ENCODE measurements around the gene VIL1.

Gene VIL1

GRCh38 chr2:218446547-218446946, 27.6 kb downstream of the VIL1 start:
- DNase-seq = no peak

DNA sequence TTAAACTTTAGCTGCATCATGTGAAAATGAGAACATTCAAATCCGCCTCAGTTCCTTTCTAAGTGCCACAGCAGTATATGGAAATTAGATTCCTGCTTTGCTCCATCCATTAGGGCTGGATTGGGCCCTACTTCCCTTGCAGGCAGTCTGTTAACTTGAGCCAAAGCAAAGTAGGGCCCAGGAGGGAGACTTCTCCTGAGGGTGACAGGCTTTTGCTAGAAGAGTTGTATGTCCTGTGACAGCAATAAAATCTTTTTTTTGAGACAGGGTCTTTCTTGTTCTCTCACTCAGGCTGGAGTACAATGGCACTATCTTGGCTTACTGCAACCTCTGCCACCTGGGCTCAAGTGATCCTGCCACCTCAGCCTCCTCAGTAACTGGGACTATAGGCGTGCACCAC, 28.1 kb downstream of the VIL1 start:
- DNase-seq = no peak

DNA sequence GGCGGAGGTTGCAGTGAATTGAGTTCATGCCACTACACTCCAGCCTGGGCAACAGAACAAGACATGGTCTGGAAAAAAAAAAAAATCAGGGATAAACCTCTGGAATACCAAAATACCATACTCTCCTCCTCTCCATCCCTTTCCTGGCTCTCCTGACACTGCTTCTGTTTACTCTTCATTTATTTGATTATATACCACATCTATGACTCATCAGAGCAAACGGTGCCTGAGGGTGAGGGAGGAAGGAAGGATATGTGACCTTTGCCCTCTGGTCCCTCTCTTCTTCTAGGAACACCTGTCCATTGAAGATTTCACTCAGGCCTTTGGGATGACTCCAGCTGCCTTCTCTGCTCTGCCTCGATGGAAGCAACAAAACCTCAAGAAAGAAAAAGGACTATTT, 30.0 kb downstream of the VIL1 start:
- DNase-seq = peak; percentile 10

DNA sequence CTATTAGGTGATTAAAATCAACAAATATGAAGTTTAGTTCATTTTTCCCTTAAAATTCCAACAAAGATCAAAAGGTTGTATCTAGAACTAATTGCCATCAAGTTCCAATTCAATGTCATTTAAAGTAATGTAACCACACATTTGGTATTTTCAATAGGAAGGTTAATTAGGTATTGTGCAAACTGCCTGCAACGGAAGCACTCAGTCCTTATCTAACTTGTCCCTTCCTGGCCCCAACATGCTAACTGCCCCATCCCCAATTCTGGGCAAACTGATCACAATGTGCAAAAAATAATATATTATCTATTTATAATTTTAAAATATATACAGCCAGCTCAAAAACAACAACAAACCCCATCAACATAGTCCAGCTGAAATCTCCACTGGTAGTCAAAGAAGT, 33.2 kb downstream of the VIL1 start:
- no peak for DNase-seq

DNA sequence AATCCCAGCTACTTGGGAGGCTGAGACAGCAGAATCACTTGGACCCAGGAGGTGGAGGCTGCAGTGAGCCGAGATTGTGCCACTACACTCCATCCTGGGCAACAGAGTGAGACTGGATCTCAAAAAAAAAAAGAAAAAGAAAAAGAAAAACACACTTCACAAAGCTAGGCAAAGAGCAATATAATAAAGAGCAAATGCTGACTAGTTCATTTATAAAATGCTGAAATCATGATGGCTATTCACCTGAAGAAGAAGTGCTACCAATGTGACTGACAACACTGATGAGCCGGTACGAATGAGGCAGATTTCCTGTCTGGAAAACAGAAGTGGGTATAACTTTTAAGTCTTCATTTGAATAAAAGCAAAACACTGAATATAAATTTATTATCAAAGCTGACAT, 37.9 kb downstream of the VIL1 start:
- no peak for DNase-seq

DNA sequence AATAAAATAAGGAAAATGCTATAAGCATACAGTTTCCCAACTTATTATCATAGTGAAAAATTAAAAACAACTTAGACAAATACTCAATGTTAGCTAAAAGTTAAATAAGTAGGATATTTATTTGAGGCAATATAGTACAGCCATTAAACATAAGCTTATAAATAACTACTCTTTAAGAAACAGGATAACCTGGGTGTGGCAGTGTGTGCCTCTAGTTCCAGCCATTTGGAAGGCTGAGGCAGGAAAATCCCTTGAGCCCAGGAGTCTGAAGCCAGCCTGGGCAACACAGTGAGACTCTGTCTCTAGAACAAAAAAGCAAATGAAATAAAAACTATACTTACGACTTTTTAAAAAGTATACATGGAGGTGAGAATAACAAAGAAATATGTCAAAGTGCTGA, 39.7 kb downstream of the VIL1 start:
- DNase-seq = no peak

- no peak for DNase-seq
Measured at GRCh38 chr2:218465987-218466633, 47.2 kb downstream of the VIL1 start.

DNA sequence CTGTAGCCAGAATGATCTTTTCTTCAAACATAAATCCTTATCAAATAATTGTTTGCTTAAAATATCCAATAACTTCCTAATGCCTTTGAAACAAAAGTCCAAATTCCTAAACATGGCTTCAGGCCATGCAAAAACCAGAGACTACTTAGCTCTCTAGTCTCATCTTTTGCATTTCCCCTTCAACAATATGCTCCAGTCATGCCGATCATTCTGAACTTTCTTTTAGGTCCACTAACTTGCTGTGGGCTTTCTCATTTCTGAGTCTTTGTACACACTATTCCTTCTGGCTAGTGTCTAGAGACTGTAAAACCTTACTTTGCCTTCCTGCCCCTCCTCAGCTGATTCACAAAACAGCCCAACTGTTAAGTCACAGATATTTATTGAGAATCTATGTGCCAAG, 51.5 kb downstream of the VIL1 start:
- no peak for DNase-seq

GRCh38 chr2:218471036-218471435, 52.1 kb downstream of the VIL1 start:
- no peak for DNase-seq

- DNase-seq = no peak
Measured at GRCh38 chr2:218471982-218472381, 53.1 kb downstream of the VIL1 start.

GRCh38 chr2:218472988-218473387, 54.1 kb downstream of the VIL1 start:
- DNase-seq = no peak

DNA sequence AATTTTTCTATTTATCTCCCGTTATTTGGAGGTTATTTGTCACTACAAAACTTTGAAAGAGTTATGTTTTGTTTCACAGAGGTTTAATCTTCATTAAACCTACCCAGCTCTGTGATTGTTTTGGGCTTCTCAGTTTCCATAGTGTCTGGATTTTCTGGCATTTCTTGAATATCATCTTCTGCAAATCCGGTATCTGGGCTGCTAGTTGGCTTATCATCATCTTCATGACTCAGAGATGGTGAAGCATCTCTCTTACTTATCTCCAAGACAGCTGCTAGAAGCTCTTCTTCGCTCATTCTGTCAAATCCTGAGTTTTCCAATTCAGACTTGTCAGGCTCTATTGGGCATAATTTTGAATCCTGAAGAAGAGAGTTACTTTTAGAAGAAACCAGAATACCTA, 55.6 kb downstream of the VIL1 start:
- no peak for DNase-seq

GRCh38 chr2:218476676-218477075, 57.8 kb downstream of the VIL1 start:
- no peak for DNase-seq

DNA sequence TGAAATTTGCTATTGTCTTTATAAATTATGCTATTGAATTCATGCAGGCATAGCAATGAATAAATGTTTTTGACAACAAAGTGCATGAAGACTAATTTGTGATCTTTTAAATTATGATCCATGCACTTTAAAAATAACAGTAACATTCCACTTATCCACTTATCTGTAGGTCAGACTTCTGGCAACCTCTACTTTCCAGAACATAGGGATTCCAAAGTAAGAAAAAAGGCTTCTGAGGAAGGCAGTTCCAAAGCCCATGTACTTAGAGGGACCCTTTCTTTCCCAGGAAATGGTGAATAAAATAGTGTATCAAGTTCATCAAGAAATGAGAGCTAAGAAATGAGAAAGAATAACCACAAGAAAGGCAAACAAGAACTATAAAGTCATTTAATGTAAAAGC, 58.3 kb downstream of the VIL1 start:
- no peak for DNase-seq

GRCh38 chr2:218478544-218478943, 59.6 kb downstream of the VIL1 start:
- no peak for DNase-seq

GRCh38 chr2:218479595-218479994, 60.7 kb downstream of the VIL1 start:
- no peak for DNase-seq

DNA sequence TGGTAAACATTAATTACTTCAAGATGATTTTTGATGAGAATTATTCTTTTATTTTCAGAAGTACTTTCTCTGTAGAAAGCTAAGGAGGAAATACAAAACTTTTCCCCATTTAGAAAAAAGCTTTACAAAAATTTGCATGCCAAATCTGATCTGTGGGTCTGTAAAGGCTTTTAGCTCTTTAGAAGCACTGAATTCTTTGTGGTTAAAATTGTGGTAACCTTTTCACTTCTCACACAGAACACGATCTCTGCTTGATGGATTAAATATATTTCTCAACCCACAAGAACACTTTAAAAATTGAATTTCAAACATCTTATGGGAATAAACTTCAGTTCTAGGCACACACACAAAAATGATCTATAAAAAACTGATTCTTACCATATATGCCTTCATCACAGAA, 63.7 kb downstream of the VIL1 start:
- no peak for DNase-seq

DNA sequence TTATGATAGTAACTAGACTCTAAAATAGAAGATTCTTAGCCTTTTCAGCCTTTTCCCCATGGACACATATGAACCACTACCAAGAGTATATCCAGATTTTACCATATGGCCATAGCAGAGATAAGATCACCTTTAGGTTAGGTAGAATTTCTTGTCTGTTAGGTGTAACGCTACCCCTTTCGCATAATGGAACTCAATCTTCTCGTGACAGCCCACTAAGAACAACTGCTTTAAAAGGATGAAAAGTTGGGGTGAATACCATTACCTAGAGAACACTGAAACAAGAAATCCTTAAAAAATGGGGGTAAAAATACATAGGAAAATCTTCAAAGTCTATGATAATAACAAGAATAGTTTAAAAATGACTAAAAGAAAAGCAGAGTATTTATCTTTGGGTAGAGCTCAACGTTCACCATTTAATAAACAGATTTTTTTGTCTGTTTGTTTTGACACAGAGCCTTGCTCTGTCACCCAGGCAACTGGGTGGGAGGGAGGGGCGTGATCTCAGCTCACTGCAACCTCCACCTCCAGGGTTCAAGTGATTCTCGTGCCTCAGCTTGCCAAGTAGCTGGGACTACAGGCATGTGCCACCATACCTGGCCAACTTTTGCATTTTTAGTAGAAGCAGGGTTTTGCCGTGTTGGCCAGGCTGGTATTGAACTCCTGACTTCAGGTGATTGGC, 67.2 kb downstream of the VIL1 start:
- DNase-seq = no peak

DNA sequence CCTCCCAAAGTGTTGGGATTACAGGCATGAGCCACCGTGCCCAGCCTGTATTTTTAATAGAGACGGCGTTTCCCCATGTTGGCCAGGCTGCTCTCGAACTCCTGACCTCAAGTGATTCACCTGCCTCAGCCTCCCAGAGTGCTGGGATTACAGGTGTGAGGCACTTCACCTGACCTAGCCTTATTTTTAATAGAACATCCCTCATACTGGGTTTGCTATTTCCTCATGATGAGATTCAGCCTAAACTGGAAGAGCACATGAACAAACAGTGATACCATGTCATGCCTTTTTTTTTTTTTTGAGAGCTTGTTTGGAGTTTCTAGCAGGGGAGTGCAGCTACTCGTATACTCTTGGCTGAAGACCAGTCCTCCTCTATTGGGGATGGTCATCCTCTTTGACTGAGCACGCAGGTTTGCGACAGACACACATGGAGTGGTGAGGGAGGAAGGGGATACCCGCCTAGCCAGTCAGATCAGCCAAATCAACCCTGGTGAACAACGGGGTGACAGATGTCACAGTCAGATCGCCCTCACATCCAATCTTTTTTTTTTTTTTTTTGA, 81.7 kb downstream of the VIL1 start:
- DNase-seq = no peak

DNA sequence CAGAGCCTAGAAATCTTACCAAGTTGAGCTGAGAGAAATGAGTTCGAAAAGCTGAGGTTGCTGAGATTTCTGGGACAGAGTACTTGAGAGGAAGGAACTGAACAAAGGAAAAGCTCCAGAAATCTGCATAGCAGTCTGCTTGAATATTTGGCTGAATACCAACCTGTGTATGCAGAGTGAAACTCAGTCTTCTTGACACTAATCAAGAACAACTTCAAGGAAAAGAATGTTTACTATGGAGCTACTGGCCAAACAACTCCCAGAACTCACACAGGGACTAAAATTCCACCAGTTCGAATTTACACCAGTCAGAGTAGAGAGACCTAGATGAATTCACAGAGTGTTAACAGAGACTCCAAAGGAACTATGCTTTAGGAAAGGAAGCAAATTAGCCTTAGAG, 82.7 kb downstream of the VIL1 start:
- DNase-seq = no peak

All from NCI-H2227 treated with DMSO at 0.1 percent for 48 hours (cell line).